Thyroid gland (tissue), 4 donors: ENCODE data around the gene KIF20B. TPM values are rescaled to one million over a fixed set of nuclear protein-coding genes. Genes with fewer than 3 reads are reported as not detected.

Source experiments
- DNase-seq, 2 donors: peaks; one replicate each; pipeline ENCODE4 v3.0.0-alpha.2; 2019
- H3K27ac ChIP-seq, 3 donors: fragments of 200-600 bp; sonication (generic); 1 replicate in 2 of 3; 2 replicates in 1 of 3; pipeline ENCODE4 v1.5.1; 2016 to 2019; ENCODE audit warnings: mild to moderate bottlenecking in 1 of 3, moderate library complexity in 1 of 3
- H3K27me3 ChIP-seq: fragments of 200-600 bp; sonication (generic); one replicate; pipeline ENCODE4 v1.5.1; 2019
- H3K36me3 ChIP-seq, 2 donors: fragments of 200-600 bp; sonication (generic); one replicate each; pipeline ENCODE4 v1.5.1; 2016 to 2019
- H3K4me1 ChIP-seq, 2 donors: fragments of 200-600 bp; sonication (generic); one replicate each; pipeline ENCODE4 v1.5.1; 2017 to 2019
- H3K4me3 ChIP-seq, 3 donors: fragments of 200-600 bp; sonication (generic); replicated peaks in 1 of 3; 1 replicate in 2 of 3; 2 replicates in 1 of 3; pipeline ENCODE4 v1.5.1; 2016; ENCODE audit warnings: mild to moderate bottlenecking in 1 of 3
- H3K9me3 ChIP-seq: fragments of 200-600 bp; sonication (generic); one replicate; pipeline ENCODE4 v1.5.1; 2017
- POLR2A ChIP-seq, 2 donors: fragments of 450-650 bp; IDR thresholded peaks; one replicate each; pipeline ENCODE4 v1.6.1; 2017; ENCODE audit warnings: antibody characterized with exemption in 2 of 2, mild to moderate bottlenecking in 2 of 2, moderate library complexity in 1 of 2
- WGBS, 2 donors: methylation state at CpG; one replicate each; pipeline ENCODE4 v1.1.5; 2017; 5-methylcytosine and 5-hydroxymethylcytosine counted together
- intact Hi-C: fragments of 100-400 bp; cut with DNase I; formaldehyde crosslinking; loops from one replicate; pipeline ENCODE4 v1.15.1; 2023
- total RNA-seq, 4 donors: library from RNA; depleted of rRNA; stranded (reverse); fragments of >200 nt; gene quantifications; one replicate each; pipeline ENCODE4 v1.2.3, GENCODE V29; 2016
- TF ChIP-seq, protein P1 (sequence below), 6 experiments: fragments of 200-600 bp in 3 of 6; fragments of 450-650 bp in 3 of 6; sonication (generic) in 3 of 6; IDR thresholded peaks; one replicate each; pipeline ENCODE4 v1.5.1; 2016 to 2019; ENCODE audit warnings: antibody characterized with exemption in 6 of 6, mild to moderate bottlenecking in 2 of 6, inconsistent platforms in 1 of 6, moderate library complexity in 1 of 6

Gene KIF20B
- total RNA-seq, 4 donors from 2014 or later = 3.8 to 6.2 (median 4.5) TPM

DNA sequence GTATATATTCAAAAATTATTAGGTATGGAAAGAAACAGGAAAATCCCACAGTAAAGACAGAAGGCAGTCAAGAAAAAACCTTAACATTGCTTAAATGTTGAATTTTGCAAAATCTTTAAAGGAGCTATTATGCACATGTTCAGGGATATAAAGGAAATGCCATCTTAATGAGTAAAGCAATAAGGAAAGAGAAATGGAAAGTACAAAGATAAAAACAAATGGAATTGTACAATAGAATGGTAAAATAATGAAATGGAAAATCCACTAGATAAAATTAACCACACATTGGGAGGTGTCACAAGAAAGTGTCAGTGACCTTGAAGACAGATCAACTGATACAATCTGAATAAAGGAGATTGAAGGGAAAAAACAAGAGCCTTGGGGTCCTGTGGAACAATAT lies 82.0 kb downstream of the KIF20B start:
- Histone ChIP-seq H3K4me1 (no peaks in the 10 kb centered on the region), H3K9me3 (no peaks in the 10 kb centered on the region), H3K36me3 (no peaks in the 10 kb centered on the region), H3K27ac (no peak overlapping the region), H3K27me3 (no peaks in the 10 kb centered on the region), H3K4me3 (no peak overlapping the region)
- intact Hi-C loops = no loop called here
- DNase-seq = no peak
- no peak for TF ChIP-seq POLR2A (IDR thresholded peaks at IDR 0.05)
- TF ChIP-seq, protein P1, sequence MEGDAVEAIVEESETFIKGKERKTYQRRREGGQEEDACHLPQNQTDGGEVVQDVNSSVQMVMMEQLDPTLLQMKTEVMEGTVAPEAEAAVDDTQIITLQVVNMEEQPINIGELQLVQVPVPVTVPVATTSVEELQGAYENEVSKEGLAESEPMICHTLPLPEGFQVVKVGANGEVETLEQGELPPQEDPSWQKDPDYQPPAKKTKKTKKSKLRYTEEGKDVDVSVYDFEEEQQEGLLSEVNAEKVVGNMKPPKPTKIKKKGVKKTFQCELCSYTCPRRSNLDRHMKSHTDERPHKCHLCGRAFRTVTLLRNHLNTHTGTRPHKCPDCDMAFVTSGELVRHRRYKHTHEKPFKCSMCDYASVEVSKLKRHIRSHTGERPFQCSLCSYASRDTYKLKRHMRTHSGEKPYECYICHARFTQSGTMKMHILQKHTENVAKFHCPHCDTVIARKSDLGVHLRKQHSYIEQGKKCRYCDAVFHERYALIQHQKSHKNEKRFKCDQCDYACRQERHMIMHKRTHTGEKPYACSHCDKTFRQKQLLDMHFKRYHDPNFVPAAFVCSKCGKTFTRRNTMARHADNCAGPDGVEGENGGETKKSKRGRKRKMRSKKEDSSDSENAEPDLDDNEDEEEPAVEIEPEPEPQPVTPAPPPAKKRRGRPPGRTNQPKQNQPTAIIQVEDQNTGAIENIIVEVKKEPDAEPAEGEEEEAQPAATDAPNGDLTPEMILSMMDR (IDR thresholded peaks at IDR 0.05) = no peak

DNA sequence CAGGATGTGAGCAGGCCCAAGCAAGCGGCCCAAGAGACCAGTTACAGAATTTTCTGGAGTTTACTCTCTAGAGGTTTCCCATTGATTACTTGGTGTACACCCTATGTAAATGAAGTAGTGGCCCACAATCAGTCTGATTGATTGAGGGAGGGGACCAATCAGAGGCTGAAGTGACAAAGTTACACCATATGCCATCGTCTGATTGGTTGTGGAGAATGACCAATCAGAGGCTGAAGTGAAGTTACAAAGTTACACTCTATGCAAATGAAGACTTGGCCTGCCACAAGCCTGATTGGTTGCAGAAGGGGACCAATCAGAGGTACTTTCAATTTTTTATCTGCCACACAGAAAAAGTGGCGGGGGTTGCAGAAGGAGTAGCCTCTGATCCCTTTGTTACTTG lies 83.7 kb downstream of the KIF20B start:
- DNase-seq = no peak
- Histone ChIP-seq H3K27me3 (no peaks in the 10 kb centered on the region), H3K9me3 (no peaks in the 10 kb centered on the region), H3K27ac (no peak overlapping the region), H3K4me3 (no peak overlapping the region), H3K4me1 (no peaks in the 10 kb centered on the region), H3K36me3 (no peaks in the 10 kb centered on the region)
- 95 to 98% methylated on average over 3 of the region's 3 CpGs for WGBS, 2 donors
- intact Hi-C loops = no loop called here
- TF ChIP-seq POLR2A (IDR thresholded peaks at IDR 0.05) = no peak
- TF ChIP-seq, protein P1 (IDR thresholded peaks at IDR 0.05) = no peak

GRCh38 chr10:89789188-89789877 lies 87.9 kb downstream of the KIF20B start:
- 81 to 86% methylated on average over 6 to 7 of the region's 7 CpGs for WGBS, 2 donors
- Histone ChIP-seq H3K4me3 (no peak overlapping the region), H3K36me3 (no peaks in the 10 kb centered on the region), H3K9me3 (no peaks in the 10 kb centered on the region), H3K27me3 (no peaks in the 10 kb centered on the region), H3K4me1 (no peaks in the 10 kb centered on the region), H3K27ac (no peak overlapping the region)
- intact Hi-C loops = no loop called here
- TF ChIP-seq, protein P1 (IDR thresholded peaks at IDR 0.05) = no peak
- no peak for TF ChIP-seq POLR2A (IDR thresholded peaks at IDR 0.05)
- no peak for DNase-seq

- DNase-seq = no peak
- Histone ChIP-seq H3K27ac (no peak overlapping the region), H3K36me3 (no peaks in the 10 kb centered on the region), H3K27me3 (no peaks in the 10 kb centered on the region), H3K4me1 (no peaks in the 10 kb centered on the region), H3K9me3 (no peaks in the 10 kb centered on the region), H3K4me3 (no peak overlapping the region)
- intact Hi-C loops = no loop called here
- WGBS, 2 donors = 85 to 86% methylated on average over 2 of the region's 2 CpGs
- no peak for TF ChIP-seq POLR2A (IDR thresholded peaks at IDR 0.05)
- TF ChIP-seq, protein P1 (IDR thresholded peaks at IDR 0.05) = no peak
Measured at GRCh38 chr10:89792187-89792586, 90.8 kb downstream of the KIF20B start.

GRCh38 chr10:89793649-89794254 lies 92.4 kb downstream of the KIF20B start:
- intact Hi-C loops = no loop called here
- no peak for TF ChIP-seq POLR2A (IDR thresholded peaks at IDR 0.05)
- TF ChIP-seq, protein P1 (IDR thresholded peaks at IDR 0.05) = peak; percentile 55 to 81 (median 73)
- 33 to 34% methylated on average over 3 of the region's 3 CpGs for WGBS, 2 donors
- no peaks in the 10 kb centered on the region for H3K9me3 ChIP-seq
- no peaks in the 10 kb centered on the region for H3K27me3 ChIP-seq
- no peaks in the 10 kb centered on the region for H3K36me3 ChIP-seq
- peak; percentile 8 to 24 for DNase-seq
- H3K27ac ChIP-seq = no peak overlapping the region
- H3K4me3 ChIP-seq = no peak overlapping the region
- no peaks in the 10 kb centered on the region for H3K4me1 ChIP-seq
